SK-N-SH (cell line): Measurements from ENCODE around the gene SPEF2. TPM values are rescaled to one million over a fixed set of nuclear protein-coding genes. Genes with fewer than 3 reads are reported as not detected.

Experiments used
- CTCF ChIA-PET: fragments of 300-600, 350-600 bp; formaldehyde crosslinking; extraction: SDS; loops from one replicate; lab custom pipeline; 2021; lab: Yijun Ruan, JAX
- POLR2A ChIA-PET: fragments of 350-600 bp; sonication (Branson Sonifier 250); formaldehyde crosslinking; extraction: SDS; loops from one replicate; lab custom pipeline; 2020; ENCODE audit warnings: antibody characterized with exemption, inconsistent platforms; lab: Yijun Ruan, JAX
- DNase-seq: peaks from one replicate; pipeline ENCODE4 v3.0.0; 2012
- H2AFZ ChIP-seq: fragments of 200-600 bp; sonication (generic); 2 replicates; pipeline ENCODE4 v1.8.1; 2016; ENCODE audit warnings: antibody characterized with exemption, mild to moderate bottlenecking, low read depth
- H3F3A ChIP-seq: fragments of 200-600 bp; sonication (generic); replicated peaks from 2 replicates; pipeline ENCODE3; 2016; ENCODE audit warnings: antibody characterized with exemption, mild to moderate bottlenecking; ENCODE audit not compliant: insufficient read depth
- H3K27ac ChIP-seq, 2 experiments: fragments of 200-500 bp in 1 of 2; fragments of 200-600 bp in 1 of 2; sonication (Bioruptor generic) in 1 of 2; sonication (generic), shearing (Covaris generic) in 1 of 2; 2 replicates each; pipeline versions ENCODE4 v1.5.1 to v1.6.1; 2014 to 2016; ENCODE audit warnings: low read depth in 2 of 2, inconsistent platforms in 1 of 2, low read length in 1 of 2, mild to moderate bottlenecking in 1 of 2, mixed read lengths in 1 of 2
- H3K27me3 ChIP-seq: fragments of 200-600 bp; sonication (generic), shearing (Covaris generic); 2 replicates; pipeline ENCODE4 v1.6.1; 2016; ENCODE audit warnings: mixed run types; ENCODE audit not compliant: insufficient read depth
- H3K36me3 ChIP-seq, 2 experiments: fragments of 200-500 bp in 1 of 2; fragments of 200-600 bp in 1 of 2; sonication (Bioruptor generic) in 1 of 2; sonication (generic) in 1 of 2; replicated peaks in 1 of 2; 2 replicates each; pipeline versions ENCODE3 to v1.5.1; 2014 to 2016; ENCODE audit warnings: low read length in 1 of 2, mild to moderate bottlenecking in 1 of 2; ENCODE audit not compliant: insufficient read depth in 2 of 2, control insufficient read depth in 1 of 2
- H3K4me1 ChIP-seq, 2 experiments: fragments of 200-500 bp in 1 of 2; fragments of 200-600 bp in 1 of 2; sonication (Bioruptor generic) in 1 of 2; sonication (generic), shearing (Covaris generic) in 1 of 2; 2 replicates each; pipeline versions ENCODE4 v1.5.1 to v1.6.1; 2014 to 2016; ENCODE audit warnings: low read depth in 1 of 2, low read length in 1 of 2, mixed run types in 1 of 2; ENCODE audit not compliant: insufficient read depth in 2 of 2, control insufficient read depth in 1 of 2
- H3K4me2 ChIP-seq: fragments of 200-600 bp; sonication (generic), shearing (Covaris generic); 2 replicates; pipeline ENCODE4 v1.6.1; 2017; ENCODE audit warnings: mixed run types
- H3K4me3 ChIP-seq, 2 experiments: fragments of 200-500 bp in 1 of 2; fragments of 200-600 bp in 1 of 2; sonication (Bioruptor generic) in 1 of 2; sonication (generic), shearing (Covaris generic) in 1 of 2; 2 replicates each; pipeline versions ENCODE4 v1.5.1 to v1.8.1; 2014 to 2016; ENCODE audit warnings: low read depth in 2 of 2, inconsistent platforms in 1 of 2, low read length in 1 of 2, mild to moderate bottlenecking in 1 of 2, mixed read lengths in 1 of 2, moderate library complexity in 1 of 2
- H3K79me2 ChIP-seq: fragments of 200-600 bp; sonication (generic); 2 replicates; pipeline ENCODE4 v1.8.1; 2017; ENCODE audit warnings: mild to moderate bottlenecking; ENCODE audit not compliant: insufficient read depth
- H3K9ac ChIP-seq: fragments of 200-600 bp; sonication (generic); 2 replicates; pipeline ENCODE4 v1.6.1; 2017; ENCODE audit warnings: mixed run types
- H3K9me2 ChIP-seq: fragments of 200-600 bp; sonication (generic); 2 replicates; pipeline ENCODE4 v1.6.1; 2017; ENCODE audit warnings: mixed run types
- H3K9me3 ChIP-seq: fragments of 200-600 bp; sonication (generic); 2 replicates; pipeline ENCODE4 v1.6.1; 2017; ENCODE audit warnings: mixed run types, mild to moderate bottlenecking, moderate library complexity
- H4K20me1 ChIP-seq: fragments of 200-600 bp; sonication (generic); 2 replicates; pipeline ENCODE4 v1.6.1; 2017; ENCODE audit warnings: mild to moderate bottlenecking, mixed run types; ENCODE audit not compliant: insufficient read depth
- CHD2 ChIP-seq: fragments of 150-350 bp; IDR thresholded peaks from 2 replicates; pipeline ENCODE4 v1.6.1; 2018; ENCODE audit warnings: low read length; ENCODE audit not compliant: partially characterized antibody
- CTCF ChIP-seq: fragments of 200-600 bp; sonication (generic); IDR thresholded peaks from 2 replicates; pipeline ENCODE4 v1.6.1; 2017; ENCODE audit warnings: antibody characterized with exemption, mild to moderate bottlenecking, moderate library complexity
- EP300 ChIP-seq, 2 experiments: IDR thresholded peaks; 2 replicates each; pipeline versions ENCODE4 v1.4.0 to v1.6.1; 2012; ENCODE audit warnings: borderline replicate concordance in 1 of 2, low read depth in 1 of 2, low read length in 1 of 2
- EZH2phosphoT487 ChIP-seq: fragments of 200-600 bp; sonication (generic); IDR thresholded peaks from 2 replicates; pipeline ENCODE4 v1.6.1; 2017; ENCODE audit warnings: low read depth, mixed run types, mild to moderate bottlenecking, antibody characterized with exemption, moderate library complexity, borderline replicate concordance
- FOXJ3 ChIP-seq: sonication (generic); formaldehyde crosslinking; IDR thresholded peaks from 2 replicates; pipeline ENCODE4 v1.5.1; 2020; ENCODE audit warnings: mild to moderate bottlenecking, missing genetic modification reagents
- FOXM1 ChIP-seq: IDR thresholded peaks from 2 replicates; pipeline ENCODE4 v1.4.0; 2012; ENCODE audit warnings: low read depth, mild to moderate bottlenecking
- GABPA ChIP-seq: IDR thresholded peaks from 2 replicates; pipeline ENCODE4 v1.4.0; 2012; ENCODE audit warnings: low read depth, mild to moderate bottlenecking
- GATA2 ChIP-seq: sonication (generic); formaldehyde crosslinking; IDR thresholded peaks from 2 replicates; pipeline ENCODE4 v1.5.0; 2020; ENCODE audit warnings: mild to moderate bottlenecking, missing genetic modification reagents
- JUND ChIP-seq: IDR thresholded peaks from 2 replicates; pipeline ENCODE4 v1.4.0; 2012
- MXI1 ChIP-seq: IDR thresholded peaks from 2 replicates; pipeline ENCODE4 v1.6.1; 2012; ENCODE audit warnings: mild to moderate bottlenecking, low read depth, low read length, improper control_type of control experiment
- NRF1 ChIP-seq: IDR thresholded peaks from 2 replicates; pipeline ENCODE4 v1.6.1; 2012; ENCODE audit warnings: low read depth, mild to moderate bottlenecking, low read length
- RCOR1 ChIP-seq: fragments of 150-350 bp; IDR thresholded peaks from 2 replicates; pipeline ENCODE4 v1.6.1; 2017; ENCODE audit warnings: antibody characterized with exemption, low read length
- REST ChIP-seq: IDR thresholded peaks from 2 replicates; pipeline ENCODE4 v1.6.1; 2012; ENCODE audit warnings: mild to moderate bottlenecking, low read depth, low read length, moderate library complexity
- RFX5 ChIP-seq: IDR thresholded peaks from 2 replicates; pipeline ENCODE4 v1.6.1; 2012; ENCODE audit warnings: mild to moderate bottlenecking, improper control_type of control experiment, low read length
- TCF12 ChIP-seq: IDR thresholded peaks from 2 replicates; pipeline ENCODE4 v1.4.0; 2012
- USF1 ChIP-seq: IDR thresholded peaks from 2 replicates; pipeline ENCODE4 v1.4.0; 2012; ENCODE audit warnings: low read depth, borderline replicate concordance
- polyA plus RNA-seq, 3 experiments: library from polyadenylated mRNA; depleted of rRNA; stranded (reverse); fragments of >200 nt; gene quantifications; 2 replicates each; pipeline ENCODE4 v1.2.3, GENCODE V29; 2012
- TF ChIP-seq, protein P1 (sequence below): IDR thresholded peaks from 2 replicates; pipeline ENCODE4; 2012
- TF ChIP-seq, protein P2 (sequence below): IDR thresholded peaks from 2 replicates; pipeline ENCODE4 v1.4.0; 2012; ENCODE audit warnings: low read depth
- TF ChIP-seq, protein P3 (sequence below): IDR thresholded peaks from 2 replicates; pipeline ENCODE4 v1.4.0; 2012; ENCODE audit warnings: low read depth, borderline replicate concordance

The SPEF2 gene
- polyA plus RNA-seq, 1 of the 3 experiments (the other 2 are of a cell fraction) = 1.6 TPM

GRCh38 chr5:35776757-35777156 is 159.1 kb downstream of the SPEF2 start:
- H3K9ac ChIP-seq = no peak overlapping the region

More at GRCh38 chr5:35776757-35777156, 159.1 kb downstream of the SPEF2 start:
- Histone ChIP-seq H3K27ac (no peak overlapping the region), H3K36me3 (no peaks in the 10 kb centered on the region), H3K4me3 (no peak overlapping the region), H3K4me2 (no peak overlapping the region), H3K9me3 (no peaks in the 10 kb centered on the region), H3K4me1 (peaks cover 0 to 14% of the 10 kb centered on the region in 2 experiments; a peak in 2 of 4 replicates), H3F3A (peaks cover 7% of the 10 kb centered on the region), H4K20me1 (no peaks in the 10 kb centered on the region), H3K27me3 (no peaks in the 10 kb centered on the region), H3K9me2 (no peaks in the 10 kb centered on the region; the same call in 1 of the 2 replicates), H2AFZ (0 out of 2 replicates have a peak overlapping the region, but pooled peaks have one; percentile 53), H3K79me2 (no peaks in the 10 kb centered on the region)
- TF ChIP-seq, protein P1, sequence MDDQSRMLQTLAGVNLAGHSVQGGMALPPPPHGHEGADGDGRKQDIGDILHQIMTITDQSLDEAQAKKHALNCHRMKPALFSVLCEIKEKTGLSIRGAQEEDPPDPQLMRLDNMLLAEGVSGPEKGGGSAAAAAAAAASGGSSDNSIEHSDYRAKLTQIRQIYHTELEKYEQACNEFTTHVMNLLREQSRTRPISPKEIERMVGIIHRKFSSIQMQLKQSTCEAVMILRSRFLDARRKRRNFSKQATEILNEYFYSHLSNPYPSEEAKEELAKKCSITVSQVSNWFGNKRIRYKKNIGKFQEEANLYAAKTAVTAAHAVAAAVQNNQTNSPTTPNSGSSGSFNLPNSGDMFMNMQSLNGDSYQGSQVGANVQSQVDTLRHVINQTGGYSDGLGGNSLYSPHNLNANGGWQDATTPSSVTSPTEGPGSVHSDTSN = no peak
- TF ChIP-seq GABPA (no peak), RFX5 (no peak), USF1 (no peak), CHD2 (no peak), REST (no peak), EP300 (IDR thresholded peaks at IDR 0.05; ENCODE audit: borderline replicate concordance in 1 of 2, low read depth in 1 of 2, low read length in 1 of 2) (no peak), TCF12 (no peak), RCOR1 (no peak), FOXJ3 (CRISPR knock-in tag) (no peak), EZH2phosphoT487 (no peak), MXI1 (no peak), NRF1 (no peak), GATA2 (CRISPR knock-in tag) (no peak), JUND (no peak), CTCF (no peak), FOXM1 (no peak)
- TF ChIP-seq, protein P2, sequence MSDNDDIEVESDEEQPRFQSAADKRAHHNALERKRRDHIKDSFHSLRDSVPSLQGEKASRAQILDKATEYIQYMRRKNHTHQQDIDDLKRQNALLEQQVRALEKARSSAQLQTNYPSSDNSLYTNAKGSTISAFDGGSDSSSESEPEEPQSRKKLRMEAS = no peak
- TF ChIP-seq, protein P3, sequence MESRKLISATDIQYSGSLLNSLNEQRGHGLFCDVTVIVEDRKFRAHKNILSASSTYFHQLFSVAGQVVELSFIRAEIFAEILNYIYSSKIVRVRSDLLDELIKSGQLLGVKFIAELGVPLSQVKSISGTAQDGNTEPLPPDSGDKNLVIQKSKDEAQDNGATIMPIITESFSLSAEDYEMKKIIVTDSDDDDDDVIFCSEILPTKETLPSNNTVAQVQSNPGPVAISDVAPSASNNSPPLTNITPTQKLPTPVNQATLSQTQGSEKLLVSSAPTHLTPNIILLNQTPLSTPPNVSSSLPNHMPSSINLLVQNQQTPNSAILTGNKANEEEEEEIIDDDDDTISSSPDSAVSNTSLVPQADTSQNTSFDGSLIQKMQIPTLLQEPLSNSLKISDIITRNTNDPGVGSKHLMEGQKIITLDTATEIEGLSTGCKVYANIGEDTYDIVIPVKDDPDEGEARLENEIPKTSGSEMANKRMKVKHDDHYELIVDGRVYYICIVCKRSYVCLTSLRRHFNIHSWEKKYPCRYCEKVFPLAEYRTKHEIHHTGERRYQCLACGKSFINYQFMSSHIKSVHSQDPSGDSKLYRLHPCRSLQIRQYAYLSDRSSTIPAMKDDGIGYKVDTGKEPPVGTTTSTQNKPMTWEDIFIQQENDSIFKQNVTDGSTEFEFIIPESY = no peak
- POLR2A ChIA-PET = no interaction called here
- DNase-seq = no peak
- CTCF ChIA-PET = interaction anchor here (0.9 to 10.2 kb wide), 20 partner anchors 9 to 192 kb away, joined by 3 to 150 read pairs (median 4); no protein-coding TSS in a partner anchor
